Measurements from ENCODE around the gene GAMT.
A peak's percentile ranks its signal among the peaks of the same experiment; 100 is the strongest.

The GAMT gene

DNA sequence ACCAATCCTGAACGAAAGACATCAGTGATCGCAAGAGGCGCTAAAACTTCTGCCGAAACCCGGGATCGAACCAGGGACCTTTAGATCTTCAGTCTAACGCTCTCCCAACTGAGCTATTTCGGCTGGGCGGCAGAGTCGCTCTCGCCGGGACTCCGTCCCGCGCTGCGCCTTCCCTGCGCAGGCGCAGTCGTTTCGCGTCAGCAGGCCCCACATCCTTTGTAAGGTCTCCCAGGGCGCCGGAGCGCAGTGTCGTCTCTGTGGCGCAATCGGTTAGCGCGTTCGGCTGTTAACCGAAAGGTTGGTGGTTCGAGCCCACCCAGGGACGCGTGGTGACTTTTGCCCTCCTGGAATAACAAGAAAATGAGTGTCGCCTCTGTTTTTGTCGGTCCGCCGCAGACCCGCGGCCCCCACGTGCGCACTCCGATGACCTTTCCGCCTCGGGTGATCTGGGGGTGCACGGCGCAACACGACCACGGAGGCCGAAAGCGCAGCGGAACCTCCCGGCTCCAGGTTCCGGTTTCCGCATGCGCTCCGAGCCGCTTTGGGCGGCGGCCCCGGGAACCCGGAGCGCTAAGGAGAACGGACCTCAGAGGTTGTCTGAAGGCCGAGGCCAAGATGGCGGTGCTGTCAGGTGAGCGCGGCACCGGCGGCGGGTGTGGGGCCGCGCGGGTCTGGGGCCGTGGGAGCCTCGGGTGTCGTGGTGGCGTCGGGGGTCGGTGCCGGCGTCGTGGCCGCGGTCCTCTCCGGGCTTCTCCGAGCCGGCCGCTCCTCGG lies 17.8 kb downstream of the GAMT start, which contains the start of gene NDUFS7:
NDUFS7 (plus strand) TSS at position 596 of the 773 bp plus-strand sequence; CDS start at position 616, 20 bp downstream.
- peak within 1 kb of the TSS; percentile 82 for H3K9ac ChIP-seq (ENCODE audit: low read depth, low read length)

DNA sequence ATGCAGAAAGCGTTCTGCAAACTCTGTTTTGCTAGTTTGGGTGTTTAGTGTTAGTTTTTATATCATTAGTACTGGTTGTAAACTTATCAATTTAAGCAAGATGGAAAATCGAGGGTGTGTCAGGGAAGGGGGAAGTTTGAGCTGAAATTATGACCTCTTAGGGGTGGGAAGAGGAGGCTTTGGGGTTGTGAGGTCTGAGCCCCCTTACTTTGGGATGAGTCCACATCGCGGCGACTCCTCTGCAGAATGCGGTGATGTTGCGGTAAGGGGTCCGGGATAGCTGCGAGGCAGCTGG lies 18.4 kb downstream of the GAMT start:
- no peaks in the 10 kb centered on the region; the same call in 1 of the 2 replicates for H3K36me3 ChIP-seq (ENCODE audit: insufficient read depth, low read length)
- peaks cover 8% of the 10 kb centered on the region for H3K4me1 ChIP-seq (ENCODE audit: insufficient read depth, low read length)
- H3K9me3 ChIP-seq (ENCODE audit: control insufficient read depth, insufficient read depth, low read length) = no peaks in the 10 kb centered on the region
- no peak overlapping the region; the same call in 1 of the 2 replicates for H3K9ac ChIP-seq (ENCODE audit: low read depth, low read length)

More for the DNA sequence above, 17.8 kb downstream of the GAMT start, which contains the start of gene NDUFS7:
- Histone ChIP-seq H3K9me3 (ENCODE audit: control insufficient read depth, insufficient read depth, low read length) (no peaks in the 10 kb centered on the region), H3K4me1 (ENCODE audit: insufficient read depth, low read length) (peaks cover 8% of the 10 kb centered on the region), H3K36me3 (ENCODE audit: insufficient read depth, low read length) (no peaks in the 10 kb centered on the region; the same call in 1 of the 2 replicates)

DNA sequence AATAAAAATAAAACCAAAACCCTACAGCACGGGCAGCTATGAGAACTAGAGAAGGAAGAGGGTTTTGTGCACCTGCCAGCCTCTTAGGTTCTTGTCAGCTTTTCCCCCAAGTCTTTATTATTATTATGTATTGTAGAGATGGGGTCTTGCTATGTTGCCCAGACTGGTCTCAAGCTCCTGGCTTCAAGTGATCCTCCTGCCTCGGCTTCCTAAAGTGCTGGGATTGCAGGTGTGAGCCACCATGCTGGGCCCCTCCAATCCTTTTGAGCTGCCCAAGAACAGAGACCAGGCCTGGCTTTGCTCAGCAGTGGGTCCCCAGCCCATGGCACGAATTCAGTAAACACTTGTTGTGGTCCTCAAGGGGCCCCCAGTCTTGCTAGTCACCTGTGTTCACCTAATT lies 19.1 kb downstream of the GAMT start:
- Histone ChIP-seq H3K36me3 (ENCODE audit: insufficient read depth, low read length) (peaks cover 3% of the 10 kb centered on the region; the same call in 1 of the 2 replicates), H3K9me3 (ENCODE audit: control insufficient read depth, insufficient read depth, low read length) (no peaks in the 10 kb centered on the region), H3K4me1 (ENCODE audit: insufficient read depth, low read length) (peaks cover 8% of the 10 kb centered on the region), H3K9ac (ENCODE audit: low read depth, low read length) (no peak overlapping the region)

DNA sequence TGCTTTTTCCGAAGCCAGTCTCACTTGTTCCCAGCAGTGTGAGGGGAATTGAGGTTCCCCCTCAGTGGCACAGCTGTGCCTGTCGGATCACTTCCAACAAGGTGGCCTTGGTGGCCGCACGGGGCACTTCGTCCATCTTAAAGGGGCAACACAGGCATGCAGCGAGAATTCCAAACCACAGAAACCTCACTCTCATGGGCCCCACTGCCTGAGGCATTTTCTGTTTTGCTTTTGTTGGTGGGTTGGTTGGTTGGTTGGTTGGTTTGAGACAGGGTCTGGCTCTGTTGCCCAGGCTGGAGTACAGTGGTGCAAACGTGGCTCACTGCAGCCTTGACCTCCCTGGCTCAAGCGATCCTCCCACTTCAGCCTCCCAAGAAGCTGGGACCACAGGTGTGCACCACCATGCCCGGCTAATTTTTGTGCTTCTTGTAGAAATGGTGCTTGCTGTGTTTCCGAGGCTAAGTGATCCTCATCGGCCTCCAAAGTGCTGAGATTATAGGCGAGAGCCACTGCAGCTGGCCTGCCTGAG lies 21.3 kb downstream of the GAMT start:
- Histone ChIP-seq H3K9me3 (ENCODE audit: control insufficient read depth, insufficient read depth, low read length) (no peaks in the 10 kb centered on the region), H3K4me1 (ENCODE audit: insufficient read depth, low read length) (peaks cover 8% of the 10 kb centered on the region), H3K9ac (ENCODE audit: low read depth, low read length) (no peak overlapping the region), H3K36me3 (ENCODE audit: insufficient read depth, low read length) (0 out of 2 replicates have a peak, but pooled peaks cover 3% of the 10 kb centered on the region)

DNA sequence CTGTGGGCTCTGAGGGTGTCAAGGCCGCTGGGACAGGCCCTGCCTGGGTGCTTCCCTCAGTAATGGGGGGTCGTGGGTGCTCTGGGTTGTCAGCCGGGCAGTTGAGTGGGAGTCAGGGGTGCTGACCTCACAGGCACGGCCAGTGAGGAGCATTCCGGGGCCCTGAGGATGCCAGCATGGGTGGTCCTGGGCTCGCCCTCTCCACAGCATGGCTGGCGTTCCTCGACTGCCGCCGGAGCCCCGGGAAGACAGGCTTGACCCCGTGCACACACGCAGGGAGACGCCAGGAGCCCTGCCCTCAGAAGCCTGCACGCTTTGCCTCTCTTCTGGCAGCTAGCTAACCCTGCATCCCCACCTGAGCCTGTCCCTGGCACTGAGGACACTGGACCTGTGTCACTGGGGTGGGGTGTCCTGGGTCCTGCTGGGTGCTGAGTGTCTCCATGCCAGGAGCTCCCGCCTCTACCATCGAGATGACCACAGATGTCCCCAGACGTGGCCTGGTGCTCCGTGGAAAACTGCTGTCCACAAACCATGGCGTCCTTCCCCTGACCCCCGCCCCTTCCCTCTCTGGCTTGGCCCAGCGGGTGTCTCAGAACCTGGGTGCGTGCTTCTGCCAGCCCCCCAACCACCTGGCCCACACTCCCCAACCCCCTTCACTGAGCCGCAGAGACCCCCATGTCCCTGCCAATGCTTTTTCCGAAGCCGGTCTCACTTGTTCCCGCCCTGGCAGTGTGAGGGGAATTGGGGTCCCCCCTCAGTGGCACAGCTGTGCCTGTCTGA lies 22.0 kb downstream of the GAMT start:
- Histone ChIP-seq H3K4me1 (ENCODE audit: insufficient read depth, low read length) (peaks cover 8% of the 10 kb centered on the region), H3K36me3 (ENCODE audit: insufficient read depth, low read length) (0 out of 2 replicates have a peak, but pooled peaks cover 3% of the 10 kb centered on the region), H3K9ac (ENCODE audit: low read depth, low read length) (no peak overlapping the region), H3K9me3 (ENCODE audit: control insufficient read depth, insufficient read depth, low read length) (no peaks in the 10 kb centered on the region)

DNA sequence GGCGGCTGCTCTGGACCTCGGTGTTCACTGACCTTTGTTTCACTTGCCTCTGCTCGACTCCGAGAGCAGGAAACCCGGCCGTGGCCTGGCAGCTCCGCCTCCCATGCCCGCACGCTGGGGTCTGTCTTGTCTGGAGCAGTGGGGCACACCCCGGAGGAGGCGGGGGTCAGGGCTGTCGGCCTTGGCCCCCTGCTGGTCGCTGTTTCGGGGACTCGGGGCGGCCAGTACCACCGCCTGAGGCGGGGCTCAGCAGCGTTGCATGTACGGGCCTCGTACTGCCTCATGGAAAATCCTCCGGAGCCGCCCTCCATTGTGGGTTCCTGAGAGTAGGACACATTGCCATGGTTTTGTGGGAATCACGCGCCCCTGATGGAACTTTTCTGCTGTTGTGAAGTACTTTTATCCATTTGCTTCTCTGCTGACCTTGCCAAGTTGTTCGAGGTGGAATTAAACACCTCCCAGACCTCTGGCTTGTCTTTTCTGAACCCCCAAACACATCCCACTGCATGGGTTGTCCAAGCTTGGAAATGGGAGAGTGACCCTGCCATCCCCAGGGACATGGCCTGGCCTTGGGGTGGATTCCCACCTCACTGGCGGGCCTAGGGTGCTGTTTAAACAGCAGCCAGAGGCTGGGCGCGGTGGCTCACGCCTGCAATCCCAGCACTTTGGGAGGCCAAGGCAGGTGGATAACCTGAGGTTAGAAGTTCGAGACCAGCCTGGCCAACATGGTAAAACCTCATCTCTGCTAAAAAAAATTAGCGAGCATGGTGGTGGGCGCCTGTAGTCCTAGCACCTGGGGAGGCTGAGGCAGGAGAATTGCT lies 23.2 kb downstream of the GAMT start:
- peaks cover 8% of the 10 kb centered on the region for H3K4me1 ChIP-seq (ENCODE audit: insufficient read depth, low read length)
- H3K36me3 ChIP-seq (ENCODE audit: insufficient read depth, low read length) = peaks cover 3% of the 10 kb centered on the region; the same call in 1 of the 2 replicates
- H3K9me3 ChIP-seq (ENCODE audit: control insufficient read depth, insufficient read depth, low read length) = no peaks in the 10 kb centered on the region

DNA sequence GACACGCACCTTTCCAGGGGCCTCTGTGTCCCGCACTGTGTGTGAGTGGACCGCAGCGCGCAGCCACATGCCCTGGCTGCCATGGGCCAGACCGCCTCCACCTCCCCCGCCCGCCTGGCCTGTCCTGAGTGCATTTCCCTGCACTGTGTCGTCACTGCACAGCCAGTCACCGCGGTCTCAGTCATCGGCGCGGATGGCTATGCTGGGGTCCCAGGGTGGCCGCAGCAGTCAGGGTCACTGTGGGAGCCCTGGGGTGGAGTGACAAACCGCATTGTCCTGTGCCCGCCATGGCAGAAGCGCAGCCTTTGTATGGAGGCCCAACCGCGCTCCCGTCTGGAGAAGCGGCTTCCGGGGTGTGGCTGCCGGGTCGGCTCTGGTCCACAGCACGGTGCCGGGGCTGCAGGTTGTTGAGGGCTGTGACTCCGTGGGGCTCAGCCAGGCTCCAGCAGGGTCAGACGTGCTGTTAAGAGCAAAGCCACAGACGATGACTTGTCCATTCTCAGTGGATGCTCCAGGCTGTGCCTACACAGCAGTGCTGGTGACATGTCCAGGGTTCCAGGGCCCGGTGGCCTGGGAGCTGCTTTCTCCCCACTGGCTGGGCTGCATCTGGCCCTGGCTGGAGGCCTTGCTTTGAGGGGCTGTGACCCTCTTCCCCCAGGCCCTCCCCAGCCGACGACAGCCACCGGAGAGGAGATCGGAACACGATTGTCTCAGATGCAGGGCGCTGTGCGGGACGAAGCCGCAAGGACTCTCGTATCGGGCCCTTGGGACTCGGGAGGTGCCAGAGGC lies 24.0 kb downstream of the GAMT start:
- no peaks in the 10 kb centered on the region for H3K9me3 ChIP-seq (ENCODE audit: control insufficient read depth, insufficient read depth, low read length)
- H3K4me1 ChIP-seq (ENCODE audit: insufficient read depth, low read length) = peaks cover 8% of the 10 kb centered on the region
- H3K9ac ChIP-seq (ENCODE audit: low read depth, low read length) = no peak overlapping the region
- H3K36me3 ChIP-seq (ENCODE audit: insufficient read depth, low read length) = peaks cover 3% of the 10 kb centered on the region; the same call in 1 of the 2 replicates

More for the DNA sequence above, 23.2 kb downstream of the GAMT start:
- H3K9ac ChIP-seq (ENCODE audit: low read depth, low read length) = no peak overlapping the region

DNA sequence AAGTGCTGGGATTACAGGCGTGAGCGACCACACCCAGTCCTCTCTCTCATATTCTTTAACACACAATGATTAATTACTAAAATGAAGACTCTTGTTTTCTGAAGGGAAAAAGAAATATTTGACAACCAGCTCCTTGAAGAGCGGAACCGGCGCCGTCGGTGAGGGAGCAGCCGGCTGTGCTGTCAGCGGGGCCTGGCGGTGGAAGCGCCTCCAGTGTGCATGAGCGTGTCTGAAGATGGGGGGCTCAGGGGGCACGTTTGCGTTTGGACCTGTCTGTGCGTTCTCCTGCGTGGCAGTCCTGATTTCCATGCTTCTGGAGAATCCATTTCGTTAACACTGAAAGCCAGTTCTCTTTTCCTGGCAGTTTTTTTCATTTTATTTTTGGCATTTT lies 24.9 kb downstream of the GAMT start:
- H3K9me3 ChIP-seq (ENCODE audit: control insufficient read depth, insufficient read depth, low read length) = no peaks in the 10 kb centered on the region

DNA sequence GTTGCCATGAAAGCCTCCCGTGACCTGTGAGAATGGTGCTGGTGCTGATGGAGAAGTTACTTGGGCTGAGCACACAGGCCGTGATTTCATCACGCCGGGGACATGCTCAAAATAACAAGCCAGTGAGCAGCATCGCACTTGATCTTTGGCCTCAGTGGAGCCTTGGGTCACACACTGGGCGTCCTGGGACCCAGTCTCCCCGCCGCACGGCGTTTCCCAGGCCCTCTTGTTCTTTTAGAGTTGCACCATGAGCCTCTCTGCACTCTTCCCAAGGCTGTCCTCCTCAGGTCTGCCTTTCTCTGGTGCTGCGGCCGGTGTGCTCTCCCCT lies 27.1 kb downstream of the GAMT start:
- H3K9ac ChIP-seq (ENCODE audit: low read depth, low read length) = no peak overlapping the region
- H3K4me1 ChIP-seq (ENCODE audit: insufficient read depth, low read length) = no peaks in the 10 kb centered on the region
- H3K36me3 ChIP-seq (ENCODE audit: insufficient read depth, low read length) = peaks cover 8% of the 10 kb centered on the region
- no peaks in the 10 kb centered on the region for H3K9me3 ChIP-seq (ENCODE audit: control insufficient read depth, insufficient read depth, low read length)

More for the DNA sequence above, 24.9 kb downstream of the GAMT start:
- peaks cover 5% of the 10 kb centered on the region; the same call in 1 of the 2 replicates for H3K4me1 ChIP-seq (ENCODE audit: insufficient read depth, low read length)
- H3K9ac ChIP-seq (ENCODE audit: low read depth, low read length) = no peak overlapping the region
- H3K36me3 ChIP-seq (ENCODE audit: insufficient read depth, low read length) = peaks cover 3% of the 10 kb centered on the region; the same call in 1 of the 2 replicates

DNA sequence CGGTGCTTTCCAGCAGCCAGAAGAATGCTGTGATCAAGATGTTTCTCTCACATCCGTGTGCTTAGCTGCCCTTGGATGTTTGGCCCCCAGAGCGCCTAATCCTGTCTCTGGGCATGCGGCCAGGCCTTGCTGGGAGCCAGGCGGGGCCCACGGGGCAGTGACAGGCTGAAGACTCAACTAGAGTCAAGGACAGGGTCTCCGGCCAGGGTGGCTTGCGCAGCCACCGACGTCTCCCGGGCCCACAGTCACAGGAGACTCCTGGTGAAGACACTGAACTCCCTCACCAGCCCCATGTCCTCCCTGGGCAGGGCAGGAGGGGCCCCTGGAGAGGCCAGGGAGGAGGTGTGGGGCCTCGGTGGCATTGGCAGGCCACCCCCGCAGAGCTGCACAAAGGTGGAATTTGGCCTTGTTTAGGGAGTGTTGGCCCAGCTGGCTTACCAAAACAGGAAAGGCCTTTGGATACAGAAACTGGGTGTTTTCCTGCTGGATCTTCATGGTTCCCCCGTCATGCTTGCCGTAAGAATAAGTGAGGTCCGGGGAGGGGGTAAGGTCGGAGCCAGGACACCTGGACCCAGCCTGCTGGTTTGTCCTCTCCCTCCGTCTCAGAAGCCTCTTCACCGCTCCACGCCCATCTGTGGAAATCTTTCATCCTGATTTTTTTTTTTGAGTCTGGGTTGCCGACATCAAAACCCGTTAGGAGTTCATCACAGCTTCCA lies 27.6 kb downstream of the GAMT start:
- H3K36me3 ChIP-seq (ENCODE audit: insufficient read depth, low read length) = peaks cover 8% of the 10 kb centered on the region
- no peaks in the 10 kb centered on the region for H3K4me1 ChIP-seq (ENCODE audit: insufficient read depth, low read length)
- H3K9ac ChIP-seq (ENCODE audit: low read depth, low read length) = no peak overlapping the region
- H3K9me3 ChIP-seq (ENCODE audit: control insufficient read depth, insufficient read depth, low read length) = no peaks in the 10 kb centered on the region

DNA sequence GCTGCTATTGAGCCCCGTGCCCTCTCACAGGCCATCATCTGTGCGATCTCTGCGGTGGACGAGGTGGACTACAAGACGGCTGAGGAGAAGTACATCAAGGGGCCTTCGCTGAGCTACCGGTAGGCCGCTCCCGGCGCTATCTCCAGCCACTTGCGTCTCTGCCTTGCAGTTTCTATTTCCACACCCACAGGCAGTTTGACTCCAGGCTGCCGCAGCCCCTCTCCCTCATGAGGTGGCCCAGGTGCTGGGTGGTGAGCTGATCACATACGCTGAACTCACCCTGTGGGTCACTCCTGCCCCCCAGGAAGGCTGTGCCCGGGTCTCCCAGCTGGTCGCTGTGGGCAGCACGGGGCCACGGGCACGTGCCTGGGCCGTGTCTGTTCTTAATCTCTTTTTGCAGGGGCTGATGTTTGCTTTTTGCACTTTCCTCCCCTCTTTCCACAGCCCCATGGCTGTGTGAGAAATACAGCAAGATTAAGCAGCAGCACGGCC lies 28.3 kb downstream of the GAMT start:
- H3K36me3 ChIP-seq (ENCODE audit: insufficient read depth, low read length) = peaks cover 8% of the 10 kb centered on the region
- H3K4me1 ChIP-seq (ENCODE audit: insufficient read depth, low read length) = no peaks in the 10 kb centered on the region
- no peaks in the 10 kb centered on the region for H3K9me3 ChIP-seq (ENCODE audit: control insufficient read depth, insufficient read depth, low read length)
- no peak overlapping the region for H3K9ac ChIP-seq (ENCODE audit: low read depth, low read length)

DNA sequence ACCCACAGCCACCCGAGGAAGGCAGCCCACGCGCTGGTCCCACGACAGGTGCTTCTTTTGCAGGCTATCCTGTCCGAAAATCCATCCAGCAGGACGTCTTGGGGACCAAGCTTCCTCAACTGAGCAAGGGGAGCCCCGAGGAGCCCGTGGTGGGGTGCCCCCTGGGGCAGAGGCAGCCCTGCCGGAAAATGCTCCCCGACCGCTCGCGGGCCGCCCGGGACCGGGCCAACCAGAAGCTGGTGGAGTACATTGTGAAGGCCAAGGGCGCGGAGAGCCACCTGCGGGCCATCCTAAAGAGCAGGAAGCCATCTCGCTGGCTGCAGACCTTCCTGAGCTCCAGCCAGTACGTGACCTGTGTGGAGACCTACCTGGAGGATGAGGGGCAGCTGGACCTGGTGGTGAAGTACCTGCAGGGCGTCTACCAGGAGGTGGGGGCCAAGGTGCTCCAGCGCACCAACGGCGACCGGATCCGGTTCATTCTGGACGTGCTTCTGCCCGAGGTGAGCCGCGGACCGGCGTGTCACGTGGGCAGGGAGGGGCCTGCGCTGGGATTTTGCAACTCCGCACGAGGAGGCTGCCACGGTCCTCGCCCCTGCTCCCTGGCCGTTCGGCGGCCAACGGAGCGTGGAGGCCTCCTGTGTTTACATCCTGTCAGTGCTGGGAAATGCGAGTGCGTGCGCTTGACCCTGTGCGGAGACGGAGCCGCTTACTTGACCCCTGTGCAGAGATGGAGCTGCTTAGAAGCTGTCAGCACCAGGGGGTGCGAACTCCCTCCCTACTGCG lies 30.6 kb downstream of the GAMT start:
- Histone ChIP-seq H3K36me3 (ENCODE audit: insufficient read depth, low read length) (peaks cover 6% of the 10 kb centered on the region), H3K4me1 (ENCODE audit: insufficient read depth, low read length) (no peaks in the 10 kb centered on the region), H3K9me3 (ENCODE audit: control insufficient read depth, insufficient read depth, low read length) (no peaks in the 10 kb centered on the region), H3K9ac (ENCODE audit: low read depth, low read length) (no peak overlapping the region)

Data from ES-I3 (cell line).